Subcutaneous adipose tissue (tissue), 4 donors: ENCODE data around the gene IDI2. TPM values are rescaled to one million over a fixed set of nuclear protein-coding genes. Genes with fewer than 3 reads are reported as not detected.

Source experiments
- CTCF ChIP-seq: fragments of 450-650 bp; IDR thresholded peaks from one replicate; pipeline ENCODE4 v1.5.1; 2016; ENCODE audit warnings: low read depth, mild to moderate bottlenecking, control low read depth, antibody characterized with exemption, moderate library complexity
- total RNA-seq, 4 donors: library from RNA; depleted of rRNA; stranded (reverse); fragments of >200 nt; gene quantifications; one replicate each; pipeline ENCODE4 v1.1.0, GENCODE V29; 2016

The IDI2 gene
- total RNA-seq, 4 donors from 2014 or later: not detected

DNA sequence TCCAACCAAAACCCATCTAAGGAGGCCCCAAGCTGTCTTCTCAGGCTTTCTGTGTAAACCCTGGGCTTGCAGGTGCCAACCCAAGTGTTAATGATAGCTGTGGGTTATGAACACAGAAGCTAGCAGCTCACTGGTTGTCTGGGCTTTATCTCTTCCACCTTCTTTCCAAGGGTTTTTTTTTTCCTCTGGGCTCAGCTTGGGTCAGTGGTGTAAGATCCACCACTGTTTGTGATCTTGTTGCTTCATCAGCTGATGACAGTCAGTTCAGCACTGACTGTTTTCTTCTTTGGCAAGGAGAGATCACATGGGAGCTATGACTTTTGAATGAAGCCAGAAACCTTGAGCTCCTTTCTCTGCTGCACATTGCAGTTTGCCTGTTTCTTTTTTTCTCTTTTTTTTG, 32.8 kb downstream of the IDI2 start:
- TF ChIP-seq CTCF: no peak

GRCh38 chr10:992467-992866, 33.2 kb downstream of the IDI2 start:
- no peak for TF ChIP-seq CTCF

DNA sequence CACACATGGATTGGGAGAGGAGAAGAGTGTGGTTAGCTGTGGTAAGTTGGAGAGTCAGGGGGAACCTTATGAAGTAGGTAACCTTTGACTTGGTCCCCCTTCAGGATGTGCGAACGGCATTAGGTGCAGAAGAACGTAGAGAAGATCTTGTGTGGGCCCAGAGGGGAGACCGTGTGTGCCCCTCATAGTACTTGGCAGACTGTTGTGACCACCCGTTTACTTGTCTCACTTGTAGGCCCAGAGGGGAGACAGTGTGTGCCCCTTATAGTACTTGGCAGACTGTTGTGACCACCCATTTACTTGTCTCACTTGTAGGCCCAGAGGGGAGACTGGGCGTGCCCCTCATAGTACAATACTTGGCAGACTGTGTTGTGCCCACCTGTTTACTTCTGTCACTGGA, 34.9 kb downstream of the IDI2 start:
- TF ChIP-seq CTCF: no peak

DNA sequence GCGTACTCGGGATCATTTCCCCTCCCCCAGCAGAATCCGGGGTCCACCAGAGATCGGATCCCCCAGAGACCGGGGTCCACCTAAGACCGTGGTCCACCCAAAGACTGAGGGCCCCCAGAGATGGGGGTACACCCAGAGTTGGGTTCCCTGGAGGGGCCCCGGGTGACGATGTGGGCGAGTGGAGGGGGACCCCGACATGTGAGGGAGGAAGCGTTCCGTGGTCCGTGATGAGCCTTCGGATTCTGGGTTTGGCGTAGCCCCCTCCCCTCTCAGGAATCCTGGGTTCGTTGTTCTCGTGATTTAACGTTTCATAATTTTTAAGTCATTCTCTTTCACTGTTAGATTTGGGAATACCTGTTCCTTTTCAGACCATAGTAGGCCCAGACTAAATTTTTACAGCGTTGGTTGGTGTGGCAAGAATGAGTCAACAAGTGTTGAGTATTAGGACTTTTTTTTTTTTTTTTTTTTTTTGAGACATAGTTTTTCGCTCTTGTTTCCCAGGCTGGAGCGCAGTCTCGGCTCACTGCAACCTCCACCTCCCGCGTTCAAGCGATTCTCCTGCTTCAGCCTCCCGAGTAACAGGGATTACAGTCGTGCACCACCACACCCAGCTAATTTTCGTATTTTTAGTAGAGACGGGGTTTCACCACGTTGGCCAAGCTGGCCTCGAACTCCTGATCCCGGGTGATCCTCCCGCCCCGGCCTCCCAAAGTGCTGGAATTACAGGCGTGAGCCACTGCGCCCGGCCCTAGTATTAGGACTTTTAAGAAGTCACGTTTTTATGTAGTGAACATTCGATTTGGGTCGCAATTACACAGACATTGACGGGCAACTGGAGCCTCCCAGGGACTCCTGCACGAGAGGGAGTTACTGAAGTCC, 36.8 kb downstream of the IDI2 start:
- TF ChIP-seq CTCF: no peak

DNA sequence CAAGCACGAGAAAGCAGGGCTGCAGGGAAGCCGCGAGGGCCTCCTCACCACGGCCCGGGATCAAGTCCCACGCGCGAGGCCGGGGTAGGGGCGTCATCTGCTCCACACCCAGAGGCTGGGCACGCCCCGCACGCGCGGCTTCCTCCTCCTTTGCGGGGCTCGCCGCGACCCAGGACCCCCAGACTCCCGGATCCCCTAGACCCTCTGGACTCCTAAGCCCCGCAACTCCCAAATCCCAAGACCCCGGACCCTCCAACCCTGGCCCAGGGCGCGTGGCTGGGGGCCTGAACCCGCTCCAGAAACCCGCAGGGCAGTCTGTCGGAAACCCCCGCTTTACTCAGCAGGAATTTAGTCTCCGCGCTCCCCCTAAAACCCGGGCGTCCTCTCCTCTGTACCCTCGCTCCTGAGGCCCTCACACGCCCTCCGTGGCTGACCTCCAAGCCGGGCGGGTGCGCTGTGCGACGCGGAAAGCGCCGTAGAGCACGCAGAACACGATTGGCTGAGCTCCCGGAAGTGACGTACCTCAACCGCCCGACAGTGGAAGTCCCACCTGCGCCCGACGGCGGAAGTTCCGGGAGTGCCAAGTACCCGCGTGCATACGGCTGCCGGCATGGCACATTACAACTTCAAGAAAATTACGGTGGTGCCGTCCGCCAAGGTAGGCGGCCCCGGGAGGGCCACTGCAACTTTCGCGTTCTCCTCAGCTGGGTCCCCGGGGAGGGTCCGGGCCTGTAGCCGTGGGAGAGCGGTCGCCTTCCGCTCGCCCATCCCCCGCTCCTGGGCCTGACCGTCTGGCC, 37.6 kb downstream of the IDI2 start, which contains the start of gene GTPBP4:
Gene GTPBP4, plus strand, starts transcription at position 565 of the 797 bp plus-strand sequence. Its CDS starts 46 bp downstream, at position 611.
- TF ChIP-seq CTCF: no peak

- no peak for TF ChIP-seq CTCF
Measured at GRCh38 chr10:987620-987869, 38.1 kb downstream of the IDI2 start.

DNA sequence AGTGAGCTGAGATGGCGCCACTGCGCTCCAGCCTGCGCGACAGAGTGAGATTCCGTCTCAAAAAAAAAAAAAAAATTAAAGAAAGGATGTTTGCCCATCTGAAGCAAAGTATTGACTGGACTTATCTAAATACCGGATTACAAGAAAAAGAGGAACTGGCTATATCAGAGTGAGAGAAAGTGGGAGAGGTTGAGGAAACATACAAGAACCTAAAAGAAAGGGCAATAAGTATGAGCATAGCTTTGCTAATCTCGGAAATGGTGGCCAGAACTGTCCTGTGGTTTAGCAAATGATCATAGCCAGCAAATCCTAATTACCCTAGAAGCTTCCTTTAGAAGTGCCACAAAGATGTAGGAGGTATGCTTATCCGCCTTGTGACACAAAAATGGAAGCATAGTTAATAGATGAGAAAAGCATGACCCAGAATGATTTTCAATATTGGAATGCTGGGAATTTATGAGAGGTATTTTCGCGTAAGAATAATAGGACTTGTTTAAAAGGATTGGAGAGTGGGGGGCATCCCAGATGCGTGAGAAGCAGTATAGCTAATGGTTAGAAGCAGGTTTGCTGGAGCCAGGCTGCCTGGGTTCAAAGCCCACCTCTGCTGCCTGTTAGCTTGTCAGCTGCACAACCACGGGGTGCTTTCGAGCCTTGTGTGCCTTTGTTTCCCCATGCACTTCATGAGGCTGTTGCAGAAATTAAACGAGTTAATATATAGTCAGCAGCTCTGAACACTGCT, 38.6 kb downstream of the IDI2 start:
- TF ChIP-seq CTCF: no peak
